Dendritic cell treated with granulocyte-macrophage colony-stimulating factor and Interleukin-4, amounts not matched to agents 40 ng/mL and 50 ng/mL, for 4 days (primary cell): Measurements from ENCODE around the gene ARHGEF19.

ENCODE experiments used
- H3K27ac Mint-ChIP-seq: one replicate; pipeline ENCODE4 v1.8.0; 2022; ENCODE audit warnings: mild to moderate bottlenecking, mixed read lengths
- H3K27me3 Mint-ChIP-seq: one replicate; pipeline ENCODE4 v1.8.0; 2022; ENCODE audit warnings: mild to moderate bottlenecking, mixed read lengths
- H3K36me3 Mint-ChIP-seq: one replicate; pipeline ENCODE4 v1.8.0; 2022; ENCODE audit warnings: low read depth, mixed read lengths
- H3K4me1 Mint-ChIP-seq: one replicate; pipeline ENCODE4 v1.8.0; 2022; ENCODE audit warnings: low read depth, mixed read lengths
- H3K4me3 Mint-ChIP-seq: one replicate; pipeline ENCODE4 v1.8.0; 2022; ENCODE audit warnings: mild to moderate bottlenecking, moderate library complexity, mixed read lengths
- H3K9me3 Mint-ChIP-seq: one replicate; pipeline ENCODE4 v1.8.0; 2022; ENCODE audit warnings: mixed read lengths
- intact Hi-C: fragments of 100-400 bp; cut with micrococcal nuclease; formaldehyde crosslinking; loops from one replicate; pipeline ENCODE4 v1.15.0; 2022

The ARHGEF19 gene

DNA sequence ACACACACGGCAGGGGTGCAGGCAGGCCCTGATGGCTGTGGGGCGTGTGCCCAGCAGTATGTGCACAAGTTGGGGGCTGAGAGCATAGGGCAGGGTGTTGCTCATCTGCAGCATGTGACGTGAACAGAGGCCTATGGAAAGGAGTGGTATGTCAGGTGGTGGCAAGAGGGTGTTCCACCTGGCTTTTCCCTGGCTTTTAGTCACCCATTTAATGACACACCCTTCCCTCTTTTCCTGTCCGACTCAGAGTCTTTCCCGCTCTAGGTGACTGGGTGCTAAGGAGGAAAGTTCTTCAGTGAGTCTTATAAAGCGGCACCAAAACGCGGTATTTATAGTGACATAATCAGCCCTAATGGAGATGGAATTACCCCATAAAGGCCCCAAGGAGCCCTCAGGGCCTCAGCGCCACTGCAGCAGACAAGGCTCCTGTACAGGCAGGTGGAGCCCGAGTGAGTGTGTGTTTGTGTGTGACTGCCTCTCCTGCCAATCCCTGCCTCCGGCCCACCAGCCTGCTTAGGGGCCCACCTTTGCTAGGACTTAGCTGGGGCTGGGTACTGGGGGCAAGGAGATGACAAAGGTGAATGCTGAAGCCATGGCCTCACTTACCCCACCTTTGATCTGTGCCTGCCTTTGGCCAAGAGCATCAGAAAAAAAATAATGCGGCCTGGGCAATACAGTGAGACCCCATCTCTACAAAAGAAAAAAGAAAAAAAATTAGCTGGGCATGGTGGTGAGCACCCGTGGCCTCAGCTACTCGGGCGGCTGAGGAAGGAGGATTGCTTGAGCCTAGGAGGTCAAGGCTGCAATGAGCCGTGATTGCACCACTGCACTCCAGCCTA, 53.2 kb downstream of the ARHGEF19 start:
- Mint-ChIP-seq H3K4me1 (peaks cover 28% of the 10 kb centered on the region), H3K9me3 (no peaks in the 10 kb centered on the region), H3K36me3 (no peaks in the 10 kb centered on the region), H3K27ac (no peak overlapping the region), H3K4me3 (no peak overlapping the region), H3K27me3 (peaks cover 61% of the 10 kb centered on the region)
- intact Hi-C loops = no loop called here

DNA sequence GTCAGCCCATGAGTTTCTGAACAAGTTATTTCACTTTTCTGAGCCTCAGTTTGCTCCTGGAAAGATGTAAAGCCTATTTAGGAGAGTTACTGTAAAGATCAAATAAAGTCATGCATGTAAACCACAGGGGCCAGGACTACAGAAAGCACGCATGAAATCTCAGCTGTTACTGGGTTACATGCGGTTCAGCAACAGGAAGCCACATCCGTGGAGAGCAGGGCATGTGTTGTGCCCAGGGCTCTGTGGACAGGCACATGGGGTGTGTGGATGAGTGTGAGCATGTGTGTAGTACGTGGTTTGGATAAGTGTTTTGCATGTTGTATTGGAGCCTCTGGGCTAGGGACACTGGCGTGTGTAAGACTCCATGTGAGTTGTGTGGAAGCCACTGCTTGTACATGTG, 54.4 kb downstream of the ARHGEF19 start:
- Mint-ChIP-seq H3K36me3 (no peaks in the 10 kb centered on the region), H3K27me3 (peaks cover 62% of the 10 kb centered on the region), H3K27ac (no peak overlapping the region), H3K9me3 (no peaks in the 10 kb centered on the region), H3K4me1 (peaks cover 39% of the 10 kb centered on the region), H3K4me3 (no peak overlapping the region)
- intact Hi-C loops = no loop called here

- intact Hi-C loops = no loop called here
- H3K4me1 Mint-ChIP-seq = peaks cover 42% of the 10 kb centered on the region
- peaks cover 60% of the 10 kb centered on the region for H3K27me3 Mint-ChIP-seq
- H3K4me3 Mint-ChIP-seq = no peak overlapping the region
- H3K36me3 Mint-ChIP-seq = no peaks in the 10 kb centered on the region
- H3K9me3 Mint-ChIP-seq = no peaks in the 10 kb centered on the region
- no peak overlapping the region for H3K27ac Mint-ChIP-seq
Observed at GRCh38 chr1:16156848-16157495, 55.5 kb downstream of the ARHGEF19 start.

- Mint-ChIP-seq H3K27ac (no peak within 1 kb of the TSS), H3K9me3 (no peaks in the 10 kb centered on the region), H3K27me3 (peaks cover 54% of the 10 kb centered on the region), H3K36me3 (no peaks in the 10 kb centered on the region), H3K4me1 (peaks cover 42% of the 10 kb centered on the region), H3K4me3 (peak within 1 kb of the TSS; percentile 74)
- intact Hi-C loops = no loop called here
Observed at GRCh38 chr1:16155537-16156410, 56.7 kb downstream of the ARHGEF19 start, which contains the start of gene EPHA2. Gene EPHA2, minus strand, starts transcription at chr1:16156069. Its CDS starts 137 bp downstream, at chr1:16155932.

DNA sequence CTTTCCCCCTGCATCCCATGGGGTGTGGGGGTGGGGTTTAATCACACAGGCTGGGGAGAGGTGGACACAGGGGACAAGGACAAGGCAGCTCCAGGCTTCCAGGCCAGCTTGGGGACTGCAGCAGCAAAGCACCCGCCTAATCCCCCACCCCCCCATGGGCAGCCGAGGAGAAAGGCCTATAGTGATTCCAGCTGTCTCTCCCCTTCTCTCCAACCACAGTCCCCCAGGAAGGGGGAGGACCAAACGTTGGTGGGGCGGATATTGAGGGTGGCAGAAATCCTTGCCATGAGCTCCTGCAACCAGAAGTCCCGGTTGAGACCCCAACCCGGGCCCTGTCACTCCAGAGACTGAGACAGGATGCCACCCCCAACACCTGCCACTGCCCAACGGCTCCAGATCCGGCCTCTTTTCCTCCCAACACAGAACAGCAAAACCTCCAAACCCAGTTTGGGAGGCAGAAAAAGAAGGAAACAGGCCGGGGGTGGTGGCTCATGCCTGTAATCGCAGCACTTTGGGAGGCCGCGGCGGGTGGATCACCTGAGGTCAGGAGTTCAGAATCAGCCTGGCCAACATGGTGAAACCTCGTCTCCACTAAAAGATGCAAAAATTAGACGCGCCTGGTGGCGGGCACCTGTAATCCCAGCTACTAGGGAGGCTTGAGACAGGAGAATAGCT, 58.3 kb downstream of the ARHGEF19 start:
- H3K36me3 Mint-ChIP-seq = no peaks in the 10 kb centered on the region
- H3K4me1 Mint-ChIP-seq = peaks cover 42% of the 10 kb centered on the region
- intact Hi-C loops = no loop called here
- H3K27ac Mint-ChIP-seq = no peak overlapping the region
- H3K9me3 Mint-ChIP-seq = no peaks in the 10 kb centered on the region
- peak overlapping the region; percentile 32 for H3K4me3 Mint-ChIP-seq
- peaks cover 58% of the 10 kb centered on the region for H3K27me3 Mint-ChIP-seq

GRCh38 chr1:16153096-16153998, 59.1 kb downstream of the ARHGEF19 start:
- no peak overlapping the region for H3K4me3 Mint-ChIP-seq
- no peaks in the 10 kb centered on the region for H3K9me3 Mint-ChIP-seq
- H3K27me3 Mint-ChIP-seq = peaks cover 60% of the 10 kb centered on the region
- H3K36me3 Mint-ChIP-seq = no peaks in the 10 kb centered on the region
- no peak overlapping the region for H3K27ac Mint-ChIP-seq
- intact Hi-C loops = no loop called here
- peaks cover 42% of the 10 kb centered on the region for H3K4me1 Mint-ChIP-seq

GRCh38 chr1:16152481-16153087, 59.9 kb downstream of the ARHGEF19 start:
- Mint-ChIP-seq H3K4me1 (peaks cover 42% of the 10 kb centered on the region), H3K36me3 (no peaks in the 10 kb centered on the region), H3K4me3 (no peak overlapping the region), H3K9me3 (no peaks in the 10 kb centered on the region), H3K27me3 (peaks cover 64% of the 10 kb centered on the region), H3K27ac (no peak overlapping the region)
- intact Hi-C loops = no loop called here

GRCh38 chr1:16151995-16152384, 60.5 kb downstream of the ARHGEF19 start:
- H3K4me3 Mint-ChIP-seq = no peak overlapping the region
- H3K27ac Mint-ChIP-seq = no peak overlapping the region
- intact Hi-C loops = no loop called here
- peaks cover 61% of the 10 kb centered on the region for H3K27me3 Mint-ChIP-seq
- H3K9me3 Mint-ChIP-seq = no peaks in the 10 kb centered on the region
- H3K36me3 Mint-ChIP-seq = no peaks in the 10 kb centered on the region
- H3K4me1 Mint-ChIP-seq = peaks cover 37% of the 10 kb centered on the region

- peaks cover 35% of the 10 kb centered on the region for H3K4me1 Mint-ChIP-seq
- no peak overlapping the region for H3K27ac Mint-ChIP-seq
- no peak overlapping the region for H3K4me3 Mint-ChIP-seq
- intact Hi-C loops = no loop called here
- H3K27me3 Mint-ChIP-seq = peaks cover 63% of the 10 kb centered on the region
- no peaks in the 10 kb centered on the region for H3K9me3 Mint-ChIP-seq
- H3K36me3 Mint-ChIP-seq = no peaks in the 10 kb centered on the region
Observed at GRCh38 chr1:16151196-16151994, 61.1 kb downstream of the ARHGEF19 start.

DNA sequence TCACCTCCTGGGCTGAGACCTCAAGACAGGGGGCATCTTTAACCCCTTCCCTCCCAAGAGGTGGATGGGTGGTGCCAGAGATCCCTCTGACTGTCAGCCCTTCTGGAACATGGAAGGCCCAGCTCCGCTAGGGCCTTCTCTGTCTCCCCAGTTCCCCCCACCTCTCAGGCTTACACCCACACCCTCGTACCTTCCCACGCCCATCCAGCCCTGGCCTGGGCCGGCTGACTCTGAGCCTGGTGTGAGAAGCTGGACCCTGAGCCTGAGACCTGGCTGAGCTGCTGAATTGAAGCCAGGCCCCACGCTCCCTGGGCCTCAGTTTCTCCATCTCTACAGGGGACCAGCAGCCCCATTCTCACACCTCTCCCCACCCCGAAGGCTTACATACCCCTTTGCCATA, 61.9 kb downstream of the ARHGEF19 start:
- H3K36me3 Mint-ChIP-seq = no peaks in the 10 kb centered on the region
- H3K4me3 Mint-ChIP-seq = no peak overlapping the region
- H3K4me1 Mint-ChIP-seq = peaks cover 27% of the 10 kb centered on the region
- H3K9me3 Mint-ChIP-seq = no peaks in the 10 kb centered on the region
- intact Hi-C loops = no loop called here
- no peak overlapping the region for H3K27ac Mint-ChIP-seq
- peaks cover 60% of the 10 kb centered on the region for H3K27me3 Mint-ChIP-seq

GRCh38 chr1:16149702-16150488, 62.6 kb downstream of the ARHGEF19 start:
- Mint-ChIP-seq H3K4me3 (no peak overlapping the region), H3K9me3 (no peaks in the 10 kb centered on the region), H3K36me3 (no peaks in the 10 kb centered on the region), H3K4me1 (peaks cover 21% of the 10 kb centered on the region), H3K27ac (no peak overlapping the region), H3K27me3 (peaks cover 55% of the 10 kb centered on the region)
- intact Hi-C loops = no loop called here
